ENCODE measurements around the gene PLEKHG4B.

- no peak for TF ChIP-seq CREB1 (IDR thresholded peaks at IDR 0.05)
- no peak for TF ChIP-seq TCF12 (IDR thresholded peaks at IDR 0.05; ENCODE audit: low read depth, low read length)
- no peak for TF ChIP-seq CTCF (IDR thresholded peaks at IDR 0.05; ENCODE audit: control extremely low read depth in 1 of 3, insufficient read depth in 1 of 3, low read depth in 1 of 3, low read length in 3 of 3)
- no peak for TF ChIP-seq BCL11A (IDR thresholded peaks at IDR 0.05; ENCODE audit: low read depth in 2 of 2, low read length in 2 of 2)
- peak; percentile 86 for TF ChIP-seq YY1 (IDR thresholded peaks at IDR 0.05; ENCODE audit: low read depth, low read length)
Observed at GRCh38 chr5:91556-92263, at the start of gene PLEKHG4B.
